LNCaP clone FGC (cell line): ENCODE measurements around the gene SLC16A1.
"Not testable (repeated sequence)": the region's sequence is repeated elsewhere in the genome, so short reads cannot be mapped to it uniquely, and the experiment has no call there.

Experiments
- DNase-seq: peaks from one replicate; pipeline ENCODE4 v3.0.0-alpha.2; 2011; ENCODE audit warnings: low read depth
- H3K4me3 ChIP-seq: 2 replicates; pipeline ENCODE4 v1.5.1; 2011; ENCODE audit warnings: mild to moderate bottlenecking, low read depth, low read length, control low read depth
- CTCF ChIP-seq: IDR thresholded peaks from 2 replicates; pipeline ENCODE4 v1.5.1; 2012; ENCODE audit warnings: mild to moderate bottlenecking; ENCODE audit not compliant: control insufficient read depth, insufficient read depth; ENCODE audit errors: extremely low read depth

The SLC16A1 gene

DNA sequence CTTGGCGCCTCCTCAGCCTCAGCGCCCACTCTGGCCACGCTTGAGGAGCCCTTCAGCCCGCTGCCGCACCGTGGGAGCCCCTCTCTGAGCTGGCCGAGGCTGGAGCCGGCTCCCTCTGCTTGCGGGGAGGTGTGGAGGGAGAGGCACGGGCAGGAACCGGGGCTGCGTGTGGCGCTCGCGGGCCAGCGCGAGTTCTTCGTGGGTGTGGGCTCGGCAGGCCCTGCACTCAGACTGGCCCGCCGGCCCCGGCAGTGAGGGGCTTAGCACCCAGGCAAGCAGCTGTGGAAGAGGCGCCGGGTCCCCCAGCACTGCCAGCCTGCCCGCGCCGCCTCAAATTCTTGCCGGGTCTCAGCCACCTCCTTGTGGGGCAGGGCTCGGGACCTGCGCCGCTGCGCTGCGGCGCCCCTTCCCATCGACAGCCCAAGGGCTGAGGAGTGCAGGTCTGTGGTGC is 61.4 kb downstream of the SLC16A1 start:
- no peak overlapping the region for H3K4me3 ChIP-seq
- no peak for DNase-seq
- no peak for TF ChIP-seq CTCF

- DNase-seq, result no peak
- TF ChIP-seq CTCF, result no peak
- no peak overlapping the region for H3K4me3 ChIP-seq
Observed at GRCh38 chr1:112894010-112894292, 62.0 kb downstream of the SLC16A1 start.

DNA sequence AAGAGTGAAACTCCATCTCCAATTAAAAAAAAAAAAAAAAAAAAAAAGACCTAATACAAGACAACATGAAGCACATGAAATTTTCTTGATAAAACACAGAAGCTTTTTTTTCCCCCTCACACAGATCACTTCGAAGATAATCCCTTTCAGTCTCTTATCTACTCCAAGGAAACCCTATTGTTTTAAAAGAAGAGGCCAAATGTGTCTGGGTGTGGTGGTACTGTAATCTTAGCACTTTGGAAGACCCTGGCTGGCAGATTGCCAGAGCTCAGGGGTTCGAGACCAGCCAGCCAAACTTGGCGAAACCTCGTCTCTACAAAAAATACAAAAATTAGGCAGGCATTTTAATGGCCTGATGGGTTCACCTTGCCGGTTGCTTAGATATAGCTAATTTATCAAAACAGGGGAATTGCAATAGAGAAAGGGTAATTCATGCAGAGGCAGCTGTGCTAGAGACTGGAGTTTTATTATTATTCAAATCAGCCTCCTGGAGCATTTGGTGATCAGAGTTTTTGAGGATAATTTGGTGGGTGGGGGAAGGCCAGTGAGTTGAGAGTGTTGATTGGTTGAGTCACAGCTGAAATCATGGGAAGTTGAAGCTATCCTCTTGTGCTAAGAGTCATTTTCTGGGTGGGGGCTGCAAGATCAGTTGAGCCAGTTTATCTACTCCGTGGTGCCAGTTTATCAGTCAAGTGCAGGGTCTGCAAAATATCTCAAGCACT is 62.5 kb downstream of the SLC16A1 start:
- DNase-seq, result no peak
- no peak for TF ChIP-seq CTCF

GRCh38 chr1:112889906-112890305 is 66.1 kb downstream of the SLC16A1 start:
- H3K4me3 ChIP-seq, result not testable (repeated sequence)
- DNase-seq, result peak; percentile 46

More for the DNA sequence above, 62.5 kb downstream of the SLC16A1 start:
- no peak overlapping the region for H3K4me3 ChIP-seq

GRCh38 chr1:112889052-112889768 is 66.8 kb downstream of the SLC16A1 start:
- no peak for DNase-seq
- H3K4me3 ChIP-seq, result no peak overlapping the region
- no peak for TF ChIP-seq CTCF

DNA sequence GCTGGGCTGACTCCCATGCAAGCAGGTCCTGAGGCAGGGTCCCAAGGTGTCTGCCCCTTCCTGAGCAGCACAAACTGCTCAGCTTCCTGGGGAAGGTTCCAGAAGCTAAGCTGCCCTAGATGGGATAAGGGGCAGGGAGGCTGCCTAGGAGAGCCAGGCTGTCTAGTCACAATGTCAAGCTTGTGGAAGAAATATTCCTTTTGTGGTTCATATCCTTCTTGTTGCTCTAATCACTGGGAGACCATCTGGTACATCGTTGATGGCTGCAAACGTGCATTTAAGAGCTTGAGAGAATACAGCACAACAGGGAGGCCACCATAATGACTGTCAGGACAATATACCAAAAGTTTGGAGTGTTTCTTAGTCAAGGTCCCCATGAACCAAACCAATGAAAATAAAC is 67.4 kb downstream of the SLC16A1 start:
- H3K4me3 ChIP-seq, result no peak overlapping the region
- TF ChIP-seq CTCF, result no peak
- DNase-seq, result no peak

DNA sequence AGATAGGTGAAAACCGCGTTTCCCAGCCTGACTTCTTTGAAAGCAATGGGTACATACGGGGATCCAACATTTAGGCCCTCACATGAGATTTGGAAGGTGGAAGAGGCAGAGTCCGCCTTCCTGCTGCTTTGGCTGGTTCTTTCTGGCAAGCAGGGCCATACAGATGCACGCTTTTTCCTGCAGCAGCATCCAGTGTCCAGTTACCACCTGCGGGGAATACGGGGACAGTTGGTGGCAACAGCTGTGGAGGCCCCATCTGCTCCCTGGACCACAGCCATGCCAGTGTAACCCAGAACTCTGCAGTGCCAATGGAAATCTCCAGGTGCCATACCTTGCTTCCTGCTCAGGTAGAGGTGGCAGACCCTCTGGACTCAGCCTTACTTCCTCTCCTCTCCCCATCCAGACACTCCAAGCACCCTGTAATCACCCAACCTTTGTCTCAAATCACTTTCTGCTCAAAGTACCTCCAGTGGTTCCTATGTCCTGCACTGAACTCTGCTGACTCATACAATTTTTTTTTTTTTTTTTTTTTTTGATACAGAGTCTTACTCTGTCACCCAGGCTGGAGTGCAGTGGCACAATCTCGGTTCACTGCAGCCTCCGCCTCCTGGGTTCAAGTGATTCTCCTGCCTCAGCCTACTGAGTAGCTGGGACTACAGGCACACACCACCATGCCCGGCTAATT is 68.3 kb downstream of the SLC16A1 start:
- no peak overlapping the region for H3K4me3 ChIP-seq
- no peak for DNase-seq
- no peak for TF ChIP-seq CTCF

DNA sequence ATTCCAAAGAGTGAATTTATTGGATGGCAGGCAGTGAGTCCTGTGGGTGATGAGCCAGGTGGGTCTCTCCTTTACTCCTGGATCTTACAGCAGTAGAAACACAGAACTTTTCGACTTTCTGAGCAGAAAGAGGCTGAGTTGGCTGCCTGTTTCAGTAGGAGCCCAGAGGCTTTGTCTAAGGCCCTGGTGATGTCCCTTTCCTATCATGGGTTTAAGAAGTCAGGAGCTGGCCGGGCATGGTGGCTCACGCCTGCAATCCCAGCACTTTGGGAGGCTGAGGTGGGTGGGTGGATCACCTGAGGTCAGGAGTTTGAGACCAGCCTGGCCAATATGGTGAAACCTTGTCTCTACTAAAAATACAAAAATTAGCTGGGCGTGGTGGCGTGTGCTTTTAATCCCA is 71.0 kb downstream of the SLC16A1 start:
- H3K4me3 ChIP-seq, DNase-seq: not testable (repeated sequence)
